Measurements from ENCODE around the gene ZFTA.

GRCh38 chr11:63738720-63739360 lies 29.7 kb downstream of the ZFTA start:
- no peak for TF ChIP-seq EP300 (IDR thresholded peaks at IDR 0.05)
- peak; percentile 91 to 98 (median 92) for TF ChIP-seq CTCF (IDR thresholded peaks at IDR 0.05)
- no peak for TF ChIP-seq POLR2A (IDR thresholded peaks at IDR 0.05)

All from gastroesophageal sphincter (tissue), 3 donors.